Naive B cell (primary cell): ENCODE measurements around the gene GOLGA1. TPM values are rescaled to one million over a fixed set of nuclear protein-coding genes. Genes with fewer than 3 reads are reported as not detected.
A peak's percentile ranks its signal among the peaks of the same experiment; 100 is the strongest.
"Not testable (repeated sequence)": the region's sequence is repeated elsewhere in the genome, so short reads cannot be mapped to it uniquely, and the experiment has no call there.

ENCODE experiments used
- ATAC-seq, 2 donors: fragments of 150-1000 bp; cut with Tn5 transposase; 2 replicates each; pipeline ENCODE4 v1.10.0; 2021; ENCODE audit warnings: low read depth in 2 of 2, mild to moderate bottlenecking in 2 of 2, moderate library complexity in 2 of 2
- DNase-seq: peaks from one replicate; pipeline ENCODE4 v3.0.0; 2022
- H3K27ac Mint-ChIP-seq, 6 donors: one replicate each; pipeline ENCODE4 v1.8.0; 2020 to 2022; ENCODE audit warnings: mild to moderate bottlenecking in 6 of 6, mixed read lengths in 6 of 6, moderate library complexity in 5 of 6, inconsistent platforms in 2 of 6
- H3K27me3 Mint-ChIP-seq, 3 donors: one replicate each; pipeline ENCODE4 v1.8.0; 2021 to 2022; ENCODE audit warnings: mixed read lengths in 3 of 3, mild to moderate bottlenecking in 1 of 3
- H3K36me3 Mint-ChIP-seq, 2 donors: one replicate each; pipeline ENCODE4 v1.8.0; 2020 to 2022; ENCODE audit warnings: mixed read lengths in 2 of 2, inconsistent platforms in 1 of 2, mild to moderate bottlenecking in 1 of 2
- H3K4me1 Mint-ChIP-seq, 3 donors: one replicate each; pipeline ENCODE4 v1.8.0; 2020 to 2022; ENCODE audit warnings: mixed read lengths in 3 of 3, inconsistent platforms in 1 of 3, mild to moderate bottlenecking in 1 of 3, moderate library complexity in 1 of 3
- H3K4me3 Mint-ChIP-seq, 8 donors: one replicate each; pipeline ENCODE4 v1.8.0; 2020 to 2022; ENCODE audit warnings: mild to moderate bottlenecking in 8 of 8, mixed read lengths in 8 of 8, moderate library complexity in 8 of 8, inconsistent platforms in 2 of 8
- H3K9me3 Mint-ChIP-seq, 7 donors: one replicate each; pipeline ENCODE4 v1.8.0; 2020 to 2022; ENCODE audit warnings: mixed read lengths in 7 of 7, mild to moderate bottlenecking in 5 of 7, inconsistent platforms in 2 of 7, moderate library complexity in 1 of 7
- polyA plus RNA-seq, 6 donors: library from polyadenylated mRNA; unstranded; fragments of 300-500 nt; fragmentation: Illumina TruSeq; gene quantifications; one replicate each; pipeline ENCODE4 v1.2.3, GENCODE V29; 2021; ENCODE audit warnings: low read depth in 6 of 6

Gene GOLGA1
- polyA plus RNA-seq, 6 donors from 2014 or later = 4.0 to 9.5 (median 6.1) TPM

- not testable (repeated sequence) for H3K36me3 Mint-ChIP-seq, H3K9me3 Mint-ChIP-seq, ATAC-seq
Observed at GRCh38 chr9:124920394-124920793, 20.5 kb downstream of the GOLGA1 start.

GRCh38 chr9:124914753-124915405 is 26.0 kb downstream of the GOLGA1 start:
- Mint-ChIP-seq H3K4me3 (no peak overlapping the region), H3K4me1 (no peaks in the 10 kb centered on the region), H3K36me3 (peaks cover 28 to 30% of the 10 kb centered on the region in 2 donors), H3K27me3 (no peaks in the 10 kb centered on the region), H3K27ac (peak overlapping the region in 1 of 6 donors; percentile 45), H3K9me3 (no peaks in the 10 kb centered on the region)
- ATAC-seq (no peak), DNase-seq (no peak)

More at GRCh38 chr9:124920394-124920793, 20.5 kb downstream of the GOLGA1 start:
- not testable (repeated sequence) for H3K27me3 Mint-ChIP-seq, DNase-seq, H3K4me1 Mint-ChIP-seq, H3K4me3 Mint-ChIP-seq
- H3K27ac Mint-ChIP-seq = peak overlapping the region in 1 of 6 donors; percentile 38

DNA sequence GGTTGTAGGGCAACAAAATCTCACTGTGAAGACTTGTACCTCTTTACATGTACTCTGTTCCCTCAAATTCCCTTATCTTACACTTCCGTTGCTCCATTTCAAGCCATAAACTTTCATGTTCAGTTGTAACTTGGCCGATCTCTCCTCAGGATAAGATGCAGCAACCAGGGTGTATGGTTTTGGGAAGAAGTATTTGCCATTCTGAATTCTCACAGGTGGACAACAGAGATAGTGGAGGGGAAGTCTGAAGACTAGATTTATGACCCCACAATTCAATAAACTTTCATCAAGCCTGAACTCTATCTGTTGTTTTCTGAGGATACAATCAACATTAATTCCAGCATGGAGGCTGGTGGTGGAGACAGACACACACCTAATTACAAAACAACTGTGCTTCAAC is 27.5 kb downstream of the GOLGA1 start:
- Mint-ChIP-seq H3K4me3 (no peak overlapping the region), H3K36me3 (peaks cover 24 to 27% of the 10 kb centered on the region in 2 donors), H3K9me3 (no peaks in the 10 kb centered on the region), H3K27me3 (no peaks in the 10 kb centered on the region), H3K27ac (no peak overlapping the region), H3K4me1 (no peaks in the 10 kb centered on the region)
- DNase-seq = no peak
- ATAC-seq = no peak

- no peaks in the 10 kb centered on the region for H3K9me3 Mint-ChIP-seq
- H3K36me3 Mint-ChIP-seq = peaks cover 23 to 28% of the 10 kb centered on the region in 2 donors
- H3K4me1 Mint-ChIP-seq = no peaks in the 10 kb centered on the region
- no peak for DNase-seq
- no peaks in the 10 kb centered on the region for H3K27me3 Mint-ChIP-seq
- H3K27ac Mint-ChIP-seq = peak overlapping the region in 1 of 6 donors; percentile 69
- H3K4me3 Mint-ChIP-seq = no peak overlapping the region
- ATAC-seq = no peak
Observed at GRCh38 chr9:124911766-124912165, 29.1 kb downstream of the GOLGA1 start.

DNA sequence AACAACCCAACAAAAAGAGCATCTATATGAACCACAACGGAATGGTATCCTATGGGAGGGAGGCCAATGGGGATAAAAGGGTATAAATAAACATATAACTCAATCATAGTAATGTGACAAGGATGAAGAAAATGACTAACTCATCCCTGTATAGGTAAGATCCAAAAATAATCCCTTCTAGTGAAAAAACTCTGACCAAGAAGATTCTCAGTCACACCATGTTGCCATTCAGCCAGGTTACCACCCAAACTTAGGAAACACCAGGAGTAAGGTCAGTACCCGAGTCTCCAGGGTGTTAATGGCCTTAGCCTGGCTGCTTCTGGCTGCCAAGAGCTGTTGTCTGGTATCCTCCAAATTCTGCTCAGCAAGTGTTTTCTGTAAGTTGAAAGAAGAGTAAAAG is 32.8 kb downstream of the GOLGA1 start:
- H3K4me3 Mint-ChIP-seq = no peak overlapping the region
- peaks cover 0 to 4% (median 0%) of the 10 kb centered on the region in 3 donors for H3K4me1 Mint-ChIP-seq
- peaks cover 22% of the 10 kb centered on the region in 2 donors for H3K36me3 Mint-ChIP-seq
- no peaks in the 10 kb centered on the region for H3K9me3 Mint-ChIP-seq
- no peak for ATAC-seq
- no peaks in the 10 kb centered on the region for H3K27me3 Mint-ChIP-seq
- DNase-seq = no peak
- peak overlapping the region in 4 of 6 donors; percentile 22 to 48 (median 36) for H3K27ac Mint-ChIP-seq

DNA sequence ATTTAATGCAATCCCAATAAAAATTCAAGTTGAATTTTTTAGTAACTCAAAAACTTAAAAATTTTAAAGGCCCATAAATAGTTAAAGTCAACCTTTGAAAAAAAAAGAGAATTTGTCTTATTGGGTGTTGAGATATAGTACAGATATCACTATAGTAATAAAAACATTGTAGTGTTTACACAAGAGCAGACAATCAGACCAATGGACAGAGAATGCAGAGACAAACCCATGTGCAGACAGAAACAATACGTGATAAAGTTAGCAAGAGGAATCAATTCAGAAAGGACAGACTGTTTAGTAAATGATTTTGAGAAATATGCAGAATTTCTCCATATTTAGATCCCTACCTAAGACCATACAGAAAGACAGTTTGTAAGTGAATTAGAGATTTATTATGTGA is 33.9 kb downstream of the GOLGA1 start:
- Mint-ChIP-seq H3K9me3 (no peaks in the 10 kb centered on the region), H3K4me3 (no peak overlapping the region), H3K4me1 (peaks cover 0 to 4% (median 0%) of the 10 kb centered on the region in 3 donors), H3K27ac (no peak overlapping the region), H3K27me3 (no peaks in the 10 kb centered on the region), H3K36me3 (peaks cover 21 to 22% of the 10 kb centered on the region in 2 donors)
- ATAC-seq (no peak), DNase-seq (no peak)

DNA sequence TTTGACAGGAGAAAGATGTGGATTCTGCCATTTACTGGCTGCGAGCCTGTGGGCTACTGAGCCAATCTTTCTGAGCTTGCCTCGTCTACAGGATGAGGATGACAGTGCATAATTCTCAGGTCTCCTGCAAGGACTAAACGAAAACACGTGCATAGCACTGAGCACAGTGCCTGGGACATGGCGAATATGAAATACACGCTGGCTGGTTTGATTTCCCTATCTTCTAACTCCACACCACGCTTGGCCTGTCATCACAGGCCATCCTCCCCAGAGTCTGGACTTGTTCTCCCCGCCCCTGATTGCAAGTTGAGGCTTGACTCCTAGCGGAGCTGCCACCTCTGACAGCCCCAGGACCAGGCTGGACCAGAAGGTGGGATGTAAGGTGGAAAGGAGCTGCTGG is 41.0 kb downstream of the GOLGA1 start:
- Mint-ChIP-seq H3K9me3 (no peaks in the 10 kb centered on the region), H3K36me3 (peaks cover 15 to 26% of the 10 kb centered on the region in 2 donors), H3K4me1 (peaks cover 10 to 16% (median 11%) of the 10 kb centered on the region in 3 donors), H3K27me3 (no peaks in the 10 kb centered on the region), H3K4me3 (peak overlapping the region in 1 of 8 donors; percentile 10), H3K27ac (peak overlapping the region in 1 of 6 donors; percentile 41)
- ATAC-seq (no peak), DNase-seq (no peak)

DNA sequence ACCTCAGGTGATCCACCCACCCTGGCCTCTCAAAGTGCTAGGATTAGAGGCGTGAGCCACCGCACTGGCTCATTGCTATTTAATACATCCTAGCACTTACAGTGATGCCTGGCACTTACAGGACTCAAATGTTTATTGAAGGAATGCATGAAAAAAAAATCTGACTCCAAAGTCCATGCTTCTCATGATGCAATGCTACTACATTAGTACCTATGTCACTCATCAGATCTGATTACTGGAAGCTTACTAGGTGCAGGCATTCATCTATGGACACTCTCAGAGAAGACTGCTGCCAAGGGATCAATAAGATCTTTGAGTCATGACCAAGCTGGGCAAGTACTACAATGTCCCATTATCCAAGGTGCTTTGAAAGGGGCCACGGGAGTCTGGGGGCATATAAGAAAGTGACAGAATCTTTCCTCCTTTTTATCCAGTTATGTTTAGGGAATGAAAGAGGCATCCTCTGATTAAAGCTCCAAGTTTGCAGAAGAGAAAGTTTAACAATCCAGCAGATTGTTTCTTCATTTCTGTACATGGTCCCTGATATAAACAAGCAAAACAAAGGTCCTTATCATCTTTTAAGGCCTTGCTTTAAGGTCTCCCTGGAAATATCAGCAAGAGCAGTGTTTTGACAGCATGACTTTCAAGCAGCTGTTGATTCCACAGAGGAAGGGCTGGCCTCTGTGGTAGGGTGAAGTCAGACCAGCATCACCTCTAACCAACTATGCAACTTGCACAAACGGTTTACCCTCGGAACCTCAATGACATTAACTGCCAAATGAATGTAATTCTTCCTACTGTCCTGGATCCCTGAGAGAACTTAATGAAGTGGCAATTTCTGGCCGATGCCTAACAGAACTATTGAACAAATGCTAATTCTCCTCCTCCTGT is 43.1 kb downstream of the GOLGA1 start:
- DNase-seq (no peak), ATAC-seq (no peak)
- Mint-ChIP-seq H3K27ac (no peak overlapping the region), H3K27me3 (no peaks in the 10 kb centered on the region), H3K9me3 (no peaks in the 10 kb centered on the region), H3K4me1 (peaks cover 13 to 16% (median 15%) of the 10 kb centered on the region in 3 donors), H3K36me3 (peaks cover 11 to 35% of the 10 kb centered on the region in 2 donors), H3K4me3 (no peak overlapping the region)

DNA sequence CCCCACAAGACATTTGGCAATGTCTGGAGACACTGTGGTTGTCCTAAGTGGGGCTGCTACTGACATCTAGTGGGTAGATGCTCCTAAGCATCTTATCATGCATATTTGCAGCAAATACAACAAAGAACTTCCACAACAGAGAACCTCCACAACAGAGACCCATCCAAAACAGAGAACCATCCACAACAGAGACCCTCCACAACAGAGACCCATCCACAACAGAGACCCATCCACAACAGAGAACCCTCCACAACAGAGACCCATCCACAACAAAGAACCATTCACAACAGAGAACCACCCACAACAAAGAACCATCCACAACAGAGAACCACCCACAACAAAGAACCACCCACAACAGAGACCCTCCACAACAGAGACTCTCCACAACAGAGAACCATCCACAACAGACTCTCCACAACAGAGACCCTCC is 46.1 kb downstream of the GOLGA1 start:
- peak; percentile 20 for DNase-seq
- Mint-ChIP-seq H3K36me3 (peaks cover 11 to 44% of the 10 kb centered on the region in 2 donors), H3K4me3 (peak overlapping the region in 1 of 8 donors; percentile 42), H3K4me1 (peaks cover 13 to 16% (median 15%) of the 10 kb centered on the region in 3 donors), H3K9me3 (no peaks in the 10 kb centered on the region), H3K27me3 (no peaks in the 10 kb centered on the region), H3K27ac (peak overlapping the region; percentile 8 to 95 (median 72))
- peak; percentile 56 to 67 for ATAC-seq

GRCh38 chr9:124894035-124894740 is 46.7 kb downstream of the GOLGA1 start:
- H3K9me3 Mint-ChIP-seq = no peaks in the 10 kb centered on the region
- H3K4me3 Mint-ChIP-seq = no peak overlapping the region
- ATAC-seq (no peak), DNase-seq (no peak)
- H3K36me3 Mint-ChIP-seq = peaks cover 11 to 44% of the 10 kb centered on the region in 2 donors
- no peaks in the 10 kb centered on the region for H3K27me3 Mint-ChIP-seq
- H3K27ac Mint-ChIP-seq = peak overlapping the region in 4 of 6 donors; percentile 55 to 95 (median 78)
- peaks cover 13 to 16% (median 15%) of the 10 kb centered on the region in 3 donors for H3K4me1 Mint-ChIP-seq

DNA sequence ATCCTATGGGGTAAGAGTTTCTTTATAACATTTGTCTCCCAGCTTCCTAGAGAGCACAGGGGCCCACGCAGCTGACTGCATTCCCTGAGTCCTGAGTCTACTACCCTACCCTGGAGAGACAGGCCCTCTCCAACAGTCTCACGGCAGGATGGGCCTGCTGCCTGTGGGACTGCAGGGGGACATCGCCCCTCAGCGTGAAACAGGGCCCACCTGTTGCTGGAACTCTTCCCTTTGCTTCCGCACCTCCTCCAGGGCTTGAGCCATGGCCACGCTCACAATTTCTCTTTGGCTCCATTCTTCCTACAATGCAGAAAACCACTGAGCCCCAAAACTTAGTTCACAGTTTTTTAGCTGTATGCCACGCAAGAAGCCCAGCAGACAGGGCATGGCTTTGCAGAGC is 50.7 kb downstream of the GOLGA1 start:
- Mint-ChIP-seq H3K9me3 (no peaks in the 10 kb centered on the region), H3K27ac (no peak overlapping the region), H3K4me3 (peak overlapping the region in 1 of 8 donors; percentile 22), H3K36me3 (peaks cover 12 to 50% of the 10 kb centered on the region in 2 donors), H3K27me3 (no peaks in the 10 kb centered on the region), H3K4me1 (peaks cover 7 to 10% (median 7%) of the 10 kb centered on the region in 3 donors)
- DNase-seq (no peak), ATAC-seq (no peak)

GRCh38 chr9:124889006-124889405 is 51.9 kb downstream of the GOLGA1 start:
- H3K36me3 Mint-ChIP-seq = peaks cover 12 to 39% of the 10 kb centered on the region in 2 donors
- H3K4me1 Mint-ChIP-seq = peaks cover 0 to 4% (median 0%) of the 10 kb centered on the region in 3 donors

DNA sequence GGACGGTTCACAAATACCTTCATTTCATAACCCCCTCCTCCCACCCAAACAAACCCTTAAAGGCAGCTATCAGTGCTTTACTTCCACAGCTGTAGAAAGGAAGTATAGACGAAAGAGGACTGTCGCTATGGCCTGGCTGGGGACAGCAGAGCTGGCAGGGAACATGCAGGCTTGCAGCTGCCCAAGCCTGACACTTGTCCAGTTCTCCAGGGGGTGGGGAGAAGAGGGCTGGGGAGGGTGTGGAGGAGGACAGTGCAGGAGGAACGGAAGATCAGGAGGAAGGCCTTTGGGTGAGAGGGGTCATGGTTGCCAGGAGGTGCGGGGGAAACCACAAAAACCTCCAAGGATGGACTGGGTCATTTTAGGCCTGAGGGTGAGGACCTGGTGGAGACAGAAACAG is 53.1 kb downstream of the GOLGA1 start:
- DNase-seq = no peak
- Mint-ChIP-seq H3K36me3 (peaks cover 12 to 31% of the 10 kb centered on the region in 2 donors), H3K9me3 (no peaks in the 10 kb centered on the region), H3K27ac (no peak overlapping the region), H3K4me1 (peaks cover 0 to 4% (median 0%) of the 10 kb centered on the region in 3 donors), H3K27me3 (no peaks in the 10 kb centered on the region), H3K4me3 (no peak overlapping the region)
- ATAC-seq = no peak

More at GRCh38 chr9:124889006-124889405, 51.9 kb downstream of the GOLGA1 start:
- Mint-ChIP-seq H3K27ac (peak overlapping the region in 2 of 6 donors; percentile 34 to 72), H3K4me3 (no peak overlapping the region), H3K9me3 (no peaks in the 10 kb centered on the region), H3K27me3 (no peaks in the 10 kb centered on the region)
- DNase-seq = no peak
- ATAC-seq = no peak
